ENCODE data around the gene ZMYND15.

- TF ChIP-seq CTCF (IDR thresholded peaks at IDR 0.05; ENCODE audit: low read depth, low read length, poor library complexity, severe bottlenecking): no peak
- no peak for TF ChIP-seq EZH2phosphoT487 (IDR thresholded peaks at IDR 0.05; ENCODE audit: borderline replicate concordance, low read length)
These were observed 43.2 kb upstream of the ZMYND15 start for GRCh38 chr17:4696437-4696805.

Measured in DOHH2 (cell line).